Stimulated activated CD8-positive, alpha-beta memory T cell treated with anti-CD3 and anti-CD28 coated beads, Interleukin-12 subunit alpha, Interleukin-12 subunit beta, amount 100 ng/mL, for 24 hours (primary cell): ENCODE data around the gene ITGA4.

Experiments used
- DNase-seq: peaks from one replicate; pipeline ENCODE4 v3.0.0-alpha.2; 2020; ENCODE audit errors: extremely low read depth

Gene ITGA4

DNA sequence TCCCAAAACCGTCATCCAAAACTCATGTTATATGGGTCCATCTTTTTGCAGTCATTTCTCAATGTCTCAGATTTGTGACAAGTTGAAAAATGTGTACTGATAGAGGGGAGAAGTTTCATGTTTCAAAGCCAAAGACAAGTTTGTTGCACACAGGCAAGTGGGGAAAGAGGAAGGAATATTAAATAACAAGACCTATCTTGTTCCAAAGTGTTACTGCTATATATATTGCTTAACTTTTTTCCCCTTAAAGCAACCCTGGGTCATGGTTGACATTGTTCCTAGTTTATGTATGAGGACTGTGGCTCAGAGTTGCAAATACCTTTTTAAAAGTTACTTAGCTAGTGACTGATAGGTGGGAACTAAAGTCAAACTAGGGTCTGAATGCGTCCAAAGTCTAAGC is 1.7 kb downstream of the ITGA4 start:
- no peak for DNase-seq

- DNase-seq, result no peak
Measured at GRCh38 chr2:181459621-181460021, 2.4 kb downstream of the ITGA4 start.

- DNase-seq, result no peak
Measured at GRCh38 chr2:181461056-181461997, 4.1 kb downstream of the ITGA4 start.

- no peak for DNase-seq
Measured at GRCh38 chr2:181462033-181462432, 4.8 kb downstream of the ITGA4 start.

DNA sequence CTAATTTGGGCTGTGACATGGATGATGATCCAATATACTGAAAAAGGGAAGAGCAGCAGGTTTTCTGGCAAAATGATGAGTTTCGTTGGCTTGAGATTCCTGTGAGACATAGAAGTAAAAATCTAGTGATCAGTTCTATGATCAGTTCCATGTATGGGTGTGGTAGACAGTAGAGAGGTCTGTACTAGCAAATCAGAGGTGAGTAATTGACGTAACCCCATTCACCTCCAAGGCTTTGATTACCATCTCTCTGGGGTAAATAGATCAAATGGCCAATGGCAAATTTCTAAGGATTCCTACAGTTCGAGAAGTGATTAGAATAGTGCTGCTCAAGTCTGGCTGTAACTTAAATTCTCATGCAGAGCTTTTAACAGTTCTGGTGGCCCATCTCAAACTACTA is 6.4 kb downstream of the ITGA4 start:
- DNase-seq, result no peak

DNA sequence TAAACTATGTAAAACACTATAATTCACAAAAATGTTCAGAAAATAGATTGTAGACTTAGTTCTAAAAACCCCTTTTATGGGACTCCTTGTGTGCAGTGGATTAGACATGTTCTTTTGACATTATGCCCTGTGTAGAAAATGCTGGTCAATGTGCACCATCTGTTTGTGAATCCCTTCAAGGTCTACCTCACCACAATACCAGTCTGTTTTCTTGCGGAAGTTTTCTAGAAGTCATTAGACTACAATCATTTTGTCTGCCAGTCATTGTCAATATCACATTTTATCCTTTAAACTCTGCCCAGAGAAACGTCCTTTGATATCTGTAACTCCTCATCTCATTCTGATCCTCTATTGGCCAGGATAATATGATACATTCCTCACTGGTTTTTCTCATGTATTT is 7.8 kb downstream of the ITGA4 start:
- DNase-seq, result no peak

DNA sequence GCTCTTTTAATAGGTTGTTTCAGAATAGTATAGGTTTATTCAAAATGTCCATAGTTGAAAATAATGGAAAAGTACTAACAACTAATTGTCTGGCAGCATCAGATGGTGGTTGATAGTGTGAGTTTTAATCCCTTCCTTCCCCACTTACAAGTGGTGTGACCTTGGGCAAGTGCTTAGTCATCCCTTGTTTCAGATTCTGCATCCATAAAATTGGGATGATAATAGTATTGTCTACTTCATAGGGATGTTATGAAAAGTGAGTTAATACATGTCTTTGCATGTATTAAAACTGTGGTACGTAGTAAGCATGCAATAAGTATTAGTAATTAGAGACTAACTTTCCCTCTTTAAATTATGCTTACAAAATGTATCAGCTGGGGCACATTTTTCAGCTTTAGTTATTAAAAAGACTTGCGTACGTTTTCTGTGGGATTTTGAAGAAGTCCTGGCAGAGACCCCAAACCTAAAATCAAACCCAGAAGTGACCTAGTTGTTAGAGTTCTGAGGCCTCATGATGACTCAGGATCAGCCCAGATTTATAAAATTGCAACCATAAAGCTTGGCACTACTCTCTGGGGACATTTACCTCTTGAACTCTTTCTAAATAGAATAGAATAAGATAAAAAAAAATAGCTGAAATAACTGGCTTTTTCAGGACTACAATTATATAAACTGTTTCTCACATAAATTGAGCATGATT is 8.6 kb downstream of the ITGA4 start:
- no peak for DNase-seq

DNA sequence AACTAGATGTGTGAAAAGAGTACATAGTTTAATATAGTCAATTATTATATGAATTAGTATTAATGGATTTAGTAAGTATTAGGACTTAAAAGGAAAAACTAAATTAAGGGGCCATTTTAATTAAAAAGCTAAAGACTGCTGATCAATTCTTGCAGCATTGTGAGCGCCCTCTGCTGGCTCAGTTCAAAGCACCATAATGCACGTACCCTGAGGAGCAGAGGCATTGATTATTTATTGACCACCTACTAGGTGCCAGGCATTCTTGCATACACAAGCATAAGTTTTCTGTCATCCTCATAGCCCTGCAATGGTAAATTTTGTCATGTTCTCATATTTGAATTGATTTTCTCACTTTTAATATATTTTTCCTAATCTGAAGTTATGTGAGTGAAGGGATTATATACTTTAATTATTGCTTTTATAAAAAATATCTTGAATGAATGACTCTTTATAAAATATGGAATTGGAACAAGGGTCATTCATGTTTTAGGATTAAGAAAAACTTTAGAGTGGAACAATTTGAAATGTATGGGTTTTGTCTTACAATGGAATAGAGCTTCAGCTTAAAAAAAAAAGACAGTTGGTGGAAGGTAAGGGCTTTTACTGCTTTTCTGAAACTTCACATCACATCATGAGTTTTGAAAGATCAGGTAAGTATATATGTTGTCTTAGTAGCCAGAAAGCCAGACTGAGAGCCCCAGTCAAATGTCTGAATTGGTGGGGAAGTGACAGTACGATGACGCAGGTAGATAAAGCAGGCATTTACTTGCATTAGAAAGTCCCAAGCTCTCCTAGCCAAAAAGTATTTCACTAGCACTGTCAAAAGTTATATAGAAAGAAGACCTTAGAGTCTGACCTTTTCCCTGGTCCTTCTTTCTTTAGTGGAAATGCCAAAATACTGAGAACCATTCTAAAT is 9.7 kb downstream of the ITGA4 start:
- peak; percentile 45 for DNase-seq

DNA sequence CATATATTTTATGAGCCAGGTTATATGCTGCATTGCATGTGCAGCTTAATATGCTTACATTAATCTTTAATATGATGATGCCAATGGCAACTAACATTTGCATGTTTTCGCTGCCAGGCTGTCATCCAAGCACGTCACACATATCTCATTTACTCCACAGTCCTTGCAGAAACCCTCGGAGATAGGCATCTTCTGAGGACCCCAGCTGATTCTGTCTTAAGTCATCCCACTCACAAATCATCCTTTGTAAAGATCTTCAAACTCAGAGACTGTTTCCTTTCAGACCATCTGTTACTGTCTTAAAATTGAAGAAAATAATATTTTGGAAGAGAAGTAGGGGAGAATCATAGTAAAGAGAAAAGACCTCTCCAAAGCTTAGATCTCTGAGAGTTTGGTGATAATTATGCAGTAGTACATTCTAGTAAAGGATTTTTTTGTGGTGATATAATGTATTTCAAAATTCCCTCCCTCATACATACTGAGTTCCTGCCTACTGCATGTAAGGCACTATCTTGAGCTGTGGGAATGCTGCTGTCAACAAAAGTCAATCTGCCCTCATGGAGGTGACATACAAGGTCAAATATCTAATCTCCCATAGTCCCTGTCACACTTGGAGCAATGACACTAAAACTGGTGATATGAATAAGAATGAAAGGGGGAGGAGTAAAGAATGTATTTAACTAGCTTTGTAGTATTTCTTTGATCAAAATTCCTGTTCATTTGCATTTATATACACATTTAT is 11.0 kb downstream of the ITGA4 start:
- no peak for DNase-seq

DNA sequence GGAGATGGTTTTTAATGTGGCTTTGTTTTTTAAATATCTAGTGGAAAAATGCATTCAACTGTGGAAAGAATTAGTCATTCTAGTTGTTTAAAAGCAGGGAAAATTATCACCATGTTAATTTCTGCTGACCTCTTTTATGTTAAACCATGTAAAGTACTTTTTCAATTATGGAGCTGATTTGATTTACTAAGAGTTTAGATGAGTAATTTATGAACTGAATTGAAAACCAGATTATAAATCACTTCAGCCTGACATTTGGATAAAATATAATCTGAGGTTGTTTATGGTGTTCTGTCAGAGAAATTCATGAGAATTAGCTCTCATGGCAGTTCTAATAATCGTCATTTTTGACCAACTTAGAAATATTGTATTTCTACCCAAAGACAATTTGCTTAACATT is 11.6 kb downstream of the ITGA4 start:
- DNase-seq, result no peak

- no peak for DNase-seq
Measured at GRCh38 chr2:181471226-181471625, 14.0 kb downstream of the ITGA4 start.

DNA sequence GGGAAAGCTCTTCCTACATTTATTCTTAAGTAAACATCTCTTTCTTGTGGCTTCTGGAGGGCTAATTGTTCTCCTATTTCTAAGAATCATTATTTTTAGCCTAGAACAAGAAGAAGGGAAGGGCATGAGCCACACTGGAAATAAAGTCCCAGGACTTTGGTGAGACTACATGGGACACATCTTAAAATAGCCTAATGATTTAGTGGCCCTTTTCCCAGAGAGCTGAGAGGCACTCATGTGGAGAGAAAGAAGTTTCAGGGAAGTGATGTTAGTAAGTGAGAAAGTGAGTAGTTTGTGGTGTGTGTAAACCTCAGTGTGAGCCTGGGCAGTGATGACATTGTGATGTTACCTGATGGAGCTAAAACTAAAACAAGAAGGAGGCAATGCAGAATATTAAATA is 14.6 kb downstream of the ITGA4 start:
- DNase-seq, result no peak

DNA sequence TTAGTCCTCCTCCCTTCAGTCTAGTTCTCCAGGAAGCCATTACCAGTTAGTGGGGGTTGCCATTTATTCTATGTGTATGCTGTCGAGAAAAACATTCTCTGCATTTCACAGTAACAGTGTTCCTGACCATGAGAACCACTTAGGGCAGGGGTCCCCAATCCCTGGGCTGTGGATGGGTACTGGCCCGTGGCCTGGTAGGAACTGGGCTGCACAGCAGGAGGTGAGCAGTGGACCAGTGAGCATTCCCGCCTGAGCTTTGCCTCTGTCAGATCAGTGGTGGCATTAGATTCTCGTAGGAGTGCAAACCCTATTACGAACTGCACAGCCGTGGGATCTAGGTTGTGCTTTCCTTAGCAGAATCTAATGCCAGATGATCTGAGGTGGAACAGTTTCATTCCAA is 15.8 kb downstream of the ITGA4 start:
- no peak for DNase-seq

DNA sequence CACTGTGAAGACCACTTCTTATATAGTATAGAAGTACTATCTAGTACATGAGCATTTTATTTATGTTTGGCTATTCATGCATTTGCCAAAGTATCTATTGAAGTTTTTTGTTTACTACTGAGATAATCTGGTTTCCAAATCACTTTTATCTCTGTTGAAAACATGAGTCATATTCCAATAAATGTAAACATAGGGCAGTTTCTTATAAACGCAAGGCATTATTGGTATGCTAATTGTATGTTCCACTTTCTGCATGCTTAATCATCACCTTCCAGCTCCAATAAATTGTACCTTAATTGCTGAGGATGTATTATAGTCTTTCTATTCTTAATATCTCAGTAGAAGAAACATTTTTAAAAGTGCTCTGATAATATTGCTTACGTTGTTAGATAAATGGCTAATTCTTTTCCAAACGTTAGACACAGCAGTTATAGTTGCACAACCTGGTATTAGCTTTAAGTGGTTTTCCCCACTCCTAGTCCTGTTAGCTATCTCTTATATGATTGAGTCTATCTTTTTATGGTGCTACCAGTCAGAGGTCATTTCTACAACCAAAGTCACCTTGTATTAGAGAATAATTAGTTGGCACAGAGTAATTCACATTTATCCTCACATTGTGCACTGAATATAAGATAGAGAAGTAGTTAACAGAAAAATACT is 17.2 kb downstream of the ITGA4 start:
- DNase-seq, result no peak

- DNase-seq, result no peak
Measured at GRCh38 chr2:181483211-181483610, 26.0 kb downstream of the ITGA4 start.

DNA sequence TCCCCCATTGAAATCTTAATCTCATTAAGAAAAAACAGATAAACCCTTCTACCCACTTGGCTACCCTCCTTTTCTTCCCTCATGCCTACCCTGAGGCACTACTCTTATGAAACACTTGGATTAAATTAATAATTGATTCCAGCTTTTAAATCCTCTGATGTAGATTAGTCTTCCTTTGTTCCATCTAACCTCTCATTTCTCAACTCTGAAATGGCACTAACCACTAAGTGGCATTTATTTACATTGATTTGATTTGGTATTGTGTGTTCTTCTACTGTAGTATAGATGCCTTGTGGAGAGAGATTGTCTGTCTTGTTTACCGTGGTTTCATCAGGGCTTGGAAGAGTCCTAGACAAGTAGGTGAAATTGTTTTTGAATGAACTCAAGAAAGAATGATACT is 26.7 kb downstream of the ITGA4 start:
- DNase-seq, result no peak

- DNase-seq, result no peak
Measured at GRCh38 chr2:181484851-181485637, 27.9 kb downstream of the ITGA4 start.

GRCh38 chr2:181485638-181485946 is 28.4 kb downstream of the ITGA4 start:
- no peak for DNase-seq

- DNase-seq, result no peak
Measured at GRCh38 chr2:181499231-181499630, 42.0 kb downstream of the ITGA4 start.

DNA sequence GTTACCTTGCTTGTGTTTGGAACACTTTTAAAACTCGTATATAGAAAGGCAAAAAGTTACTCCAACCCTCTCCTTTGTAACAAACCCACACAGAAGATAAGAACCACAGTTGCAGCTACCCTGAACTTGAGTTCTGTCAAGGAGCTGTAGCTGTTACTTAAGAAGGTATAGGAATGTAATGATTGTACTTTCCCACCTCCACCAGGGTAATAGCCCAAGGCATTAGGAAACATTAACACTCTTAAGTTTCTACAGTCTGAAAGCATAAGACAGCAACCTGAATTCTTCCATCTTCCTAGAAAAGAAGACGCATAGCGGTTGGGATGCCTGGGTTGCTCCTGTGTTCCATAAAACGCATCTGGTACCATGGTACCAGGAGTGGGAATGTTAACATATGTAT is 43.0 kb downstream of the ITGA4 start:
- DNase-seq, result no peak
